A673 (cell line): ENCODE data around the gene TMBIM1. TPM values are rescaled to one million over a fixed set of nuclear protein-coding genes. Genes with fewer than 3 reads are reported as not detected.

ENCODE experiments used
- BruUV-seq: library from RNA; stranded (reverse); fragments of 400-500 nt; replicated peaks from 2 replicates; lab custom pipeline; 2021; lab: Mats Ljungman, UMichigan
- CTCF ChIA-PET: fragments of 300-600 bp; sonication (Branson Sonifier 250); formaldehyde crosslinking; loops from one replicate; lab custom pipeline; 2022; ENCODE audit warnings: antibody characterized with exemption; lab: Charles Lee
- POLR2A ChIA-PET: fragments of 300-600 bp; sonication (Branson Sonifier 250); formaldehyde crosslinking; loops from one replicate; lab custom pipeline; 2022; ENCODE audit warnings: antibody characterized with exemption; ENCODE audit not compliant: low non-redundant PET; lab: Charles Lee
- DNase-seq: peaks from one replicate; pipeline ENCODE4 v3.0.0-alpha.2; 2015; ENCODE audit warnings: low spot score
- H3K27ac ChIP-seq: fragments of 200-600 bp; sonication (generic); 2 replicates; pipeline ENCODE4 v1.5.1; 2016; ENCODE audit warnings: mixed run types, low read depth, mild to moderate bottlenecking, mixed read lengths, antibody characterized with exemption, low read length; ENCODE audit not compliant: poor library complexity, severe bottlenecking
- H3K27me3 ChIP-seq: fragments of 200-600 bp; sonication (generic); replicated peaks from 2 replicates; pipeline ENCODE4 v1.6.1; 2017; ENCODE audit warnings: mixed run types, low read depth, mild to moderate bottlenecking, mixed read lengths, antibody characterized with exemption, low read length; ENCODE audit not compliant: insufficient read depth, poor library complexity
- H3K36me3 ChIP-seq: fragments of 200-600 bp; sonication (generic); 2 replicates; pipeline ENCODE4 v1.6.1; 2016; ENCODE audit warnings: mixed run types, mild to moderate bottlenecking, mixed read lengths, antibody characterized with exemption, low read length; ENCODE audit not compliant: insufficient read depth, poor library complexity, severe bottlenecking
- H3K4me1 ChIP-seq: fragments of 200-600 bp; sonication (generic); 2 replicates; pipeline ENCODE4 v1.6.1; 2017; ENCODE audit warnings: mixed run types, mild to moderate bottlenecking, mixed read lengths, antibody characterized with exemption, low read length; ENCODE audit not compliant: insufficient read depth, poor library complexity, severe bottlenecking
- H3K4me3 ChIP-seq: fragments of 200-600 bp; sonication (generic); 2 replicates; pipeline ENCODE4 v1.5.1; 2016; ENCODE audit warnings: low read depth, mixed run types, mild to moderate bottlenecking, mixed read lengths, low read length; ENCODE audit not compliant: poor library complexity, severe bottlenecking
- H3K9me3 ChIP-seq: fragments of 200-600 bp; sonication (generic); 2 replicates; pipeline ENCODE4 v1.6.1; 2016; ENCODE audit warnings: mixed run types, low read depth, mild to moderate bottlenecking, mixed read lengths, antibody characterized with exemption, low read length; ENCODE audit not compliant: poor library complexity, severe bottlenecking
- CTCF ChIP-seq: fragments of 300-800, 200-600 bp; sonication (generic); conservative IDR thresholded peaks from 2 replicates; pipeline ENCODE4 v1.5.1; 2017; ENCODE audit warnings: low read depth, mild to moderate bottlenecking, antibody characterized with exemption, low read length, moderate library complexity, mixed read lengths
- EZH2 ChIP-seq: fragments of 200-600 bp; sonication (generic); IDR thresholded peaks from 2 replicates; pipeline ENCODE4 v1.6.1; 2017; ENCODE audit warnings: borderline replicate concordance, low read depth, mild to moderate bottlenecking, mixed read lengths, antibody characterized with exemption, low read length; ENCODE audit not compliant: poor library complexity, severe bottlenecking
- intact Hi-C: fragments of 100-400 bp; cut with micrococcal nuclease; formaldehyde crosslinking; loops from one replicate; pipeline ENCODE4 v1.10.0; 2022; ENCODE audit not compliant: unreplicated experiment
- total RNA-seq: library from RNA; stranded (reverse); gene quantifications from 2 replicates; pipeline ENCODE4 v1.2.3, GENCODE V29; 2021

The TMBIM1 gene
- total RNA-seq, 1 experiment from 2014 or later = 43.9 TPM

- Histone ChIP-seq H3K4me1 (peaks cover 12% of the 10 kb centered on the region), H3K9me3 (no peaks in the 10 kb centered on the region), H3K27me3 (no peaks in the 10 kb centered on the region), H3K27ac (no peak overlapping the region), H3K36me3 (peaks cover 26% of the 10 kb centered on the region), H3K4me3 (no peak overlapping the region)
- POLR2A ChIA-PET = no interaction called here
- BruUV-seq = no TSS peak
- intact Hi-C loops = no loop called here
- DNase-seq = no peak
- TF ChIP-seq CTCF (no peak), EZH2 (no peak)
- CTCF ChIA-PET = no interaction called here
Measured at GRCh38 chr2:218265626-218266025, 26.7 kb downstream of the TMBIM1 start.

GRCh38 chr2:218264773-218265561 is 27.3 kb downstream of the TMBIM1 start:
- intact Hi-C loops = no loop called here

More at GRCh38 chr2:218264773-218265561, 27.3 kb downstream of the TMBIM1 start:
- Histone ChIP-seq H3K9me3 (no peaks in the 10 kb centered on the region), H3K4me1 (peaks cover 15% of the 10 kb centered on the region), H3K27me3 (no peaks in the 10 kb centered on the region), H3K36me3 (peaks cover 26% of the 10 kb centered on the region), H3K4me3 (no peak overlapping the region), H3K27ac (no peak overlapping the region)
- DNase-seq = no peak
- POLR2A ChIA-PET = no interaction called here
- TF ChIP-seq CTCF = no peak
- no peak for TF ChIP-seq EZH2
- BruUV-seq = no TSS peak
- CTCF ChIA-PET = no interaction called here
